AG09309 (cell line): ENCODE results near the gene POTEF.
"Not testable (repeated sequence)": the region's sequence is repeated elsewhere in the genome, so short reads cannot be mapped to it uniquely, and the experiment has no call there.

ENCODE experiments used
- DNase-seq: peaks from one replicate; pipeline ENCODE4 v3.0.0-alpha.2; 2010; ENCODE audit warnings: low read depth
- H3K4me3 ChIP-seq: 2 replicates; pipeline ENCODE4 v1.5.1; 2011; ENCODE audit warnings: mild to moderate bottlenecking, low read depth, low read length, moderate library complexity; ENCODE audit not compliant: control insufficient read depth
- TF ChIP-seq, protein P1 (sequence below): IDR thresholded peaks from 2 replicates; pipeline ENCODE4 v1.5.1; 2011; ENCODE audit warnings: mild to moderate bottlenecking, low read depth, low read length, inconsistent platforms; ENCODE audit not compliant: insufficient read depth, control insufficient read depth; ENCODE audit errors: missing control alignments

POTEF gene

GRCh38 chr2:130138841-130139251 lies 9.8 kb upstream of the POTEF start:
- not testable (repeated sequence) for DNase-seq, H3K4me3 ChIP-seq

GRCh38 chr2:130138326-130138725 lies 9.3 kb upstream of the POTEF start:
- DNase-seq, H3K4me3 ChIP-seq: not testable (repeated sequence)

DNA sequence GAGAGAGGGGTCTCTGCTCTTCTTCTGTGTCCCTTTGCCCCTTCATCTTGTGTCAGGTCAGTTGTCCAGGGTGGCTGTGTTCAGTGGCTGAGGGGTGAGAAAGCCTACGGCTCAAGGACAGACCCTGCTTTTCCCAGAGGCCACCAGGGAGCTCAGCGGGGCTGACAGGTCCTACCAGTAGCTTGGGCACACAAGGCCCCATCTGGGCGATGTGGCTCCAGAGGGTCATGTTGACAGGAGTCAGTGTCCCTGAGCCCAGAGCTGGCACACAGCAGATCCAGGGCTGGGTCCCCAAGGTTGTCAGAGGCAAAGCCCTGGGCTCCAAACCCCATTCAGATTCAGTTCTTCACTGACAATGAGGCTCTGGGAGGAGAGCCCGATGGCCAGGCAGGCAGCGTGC lies 8.1 kb upstream of the POTEF start:
- DNase-seq, H3K4me3 ChIP-seq: not testable (repeated sequence)

GRCh38 chr2:130136546-130136945 lies 7.5 kb upstream of the POTEF start:
- not testable (repeated sequence) for H3K4me3 ChIP-seq, DNase-seq

DNA sequence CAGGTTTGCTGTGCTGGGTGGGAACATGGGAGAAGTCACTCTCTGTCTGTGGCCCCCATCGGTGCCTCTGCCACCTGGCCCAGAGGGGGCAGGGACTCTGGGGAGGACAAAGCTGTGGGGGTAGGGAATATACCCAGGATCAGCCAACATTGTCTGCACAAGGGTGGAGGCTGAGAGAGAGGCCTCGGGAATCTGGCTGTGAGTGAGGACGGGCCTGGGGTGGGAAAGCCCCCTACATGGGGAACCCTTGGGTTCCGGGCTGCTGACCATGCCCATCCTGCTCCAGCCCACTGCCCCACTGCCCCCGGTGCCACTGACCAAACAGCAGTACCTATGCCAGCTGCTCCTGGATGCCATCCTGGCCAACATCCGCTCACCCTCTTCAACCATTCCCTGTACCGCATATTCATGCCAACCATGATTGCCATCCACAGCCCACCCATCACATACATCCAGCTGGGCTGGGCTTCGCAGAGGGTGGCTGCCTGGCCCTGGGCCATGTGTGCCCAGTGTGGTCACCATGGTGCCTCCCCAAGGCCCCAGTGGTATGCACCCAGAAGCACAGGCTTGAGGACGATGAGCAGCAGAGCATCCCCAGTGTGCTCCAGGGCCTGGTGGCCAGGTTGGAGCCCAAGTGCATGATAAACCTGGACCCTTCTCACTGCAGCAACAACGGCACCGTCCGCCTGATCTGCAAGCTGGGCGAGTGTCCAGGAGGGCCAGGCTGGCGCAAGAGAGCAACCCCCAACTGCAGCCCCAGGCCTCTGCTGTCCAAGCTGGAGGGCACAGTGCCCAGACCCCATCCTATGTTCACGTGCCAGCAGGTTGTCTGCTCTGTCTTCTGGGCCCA lies 6.9 kb upstream of the POTEF start:
- no peak overlapping the region for H3K4me3 ChIP-seq
- DNase-seq: no peak
- TF ChIP-seq, protein P1, sequence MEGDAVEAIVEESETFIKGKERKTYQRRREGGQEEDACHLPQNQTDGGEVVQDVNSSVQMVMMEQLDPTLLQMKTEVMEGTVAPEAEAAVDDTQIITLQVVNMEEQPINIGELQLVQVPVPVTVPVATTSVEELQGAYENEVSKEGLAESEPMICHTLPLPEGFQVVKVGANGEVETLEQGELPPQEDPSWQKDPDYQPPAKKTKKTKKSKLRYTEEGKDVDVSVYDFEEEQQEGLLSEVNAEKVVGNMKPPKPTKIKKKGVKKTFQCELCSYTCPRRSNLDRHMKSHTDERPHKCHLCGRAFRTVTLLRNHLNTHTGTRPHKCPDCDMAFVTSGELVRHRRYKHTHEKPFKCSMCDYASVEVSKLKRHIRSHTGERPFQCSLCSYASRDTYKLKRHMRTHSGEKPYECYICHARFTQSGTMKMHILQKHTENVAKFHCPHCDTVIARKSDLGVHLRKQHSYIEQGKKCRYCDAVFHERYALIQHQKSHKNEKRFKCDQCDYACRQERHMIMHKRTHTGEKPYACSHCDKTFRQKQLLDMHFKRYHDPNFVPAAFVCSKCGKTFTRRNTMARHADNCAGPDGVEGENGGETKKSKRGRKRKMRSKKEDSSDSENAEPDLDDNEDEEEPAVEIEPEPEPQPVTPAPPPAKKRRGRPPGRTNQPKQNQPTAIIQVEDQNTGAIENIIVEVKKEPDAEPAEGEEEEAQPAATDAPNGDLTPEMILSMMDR: no peak

- not testable (repeated sequence) for H3K4me3 ChIP-seq, DNase-seq
Measured at GRCh38 chr2:130128464-130128863, 558 bp downstream of the POTEF start.

DNA sequence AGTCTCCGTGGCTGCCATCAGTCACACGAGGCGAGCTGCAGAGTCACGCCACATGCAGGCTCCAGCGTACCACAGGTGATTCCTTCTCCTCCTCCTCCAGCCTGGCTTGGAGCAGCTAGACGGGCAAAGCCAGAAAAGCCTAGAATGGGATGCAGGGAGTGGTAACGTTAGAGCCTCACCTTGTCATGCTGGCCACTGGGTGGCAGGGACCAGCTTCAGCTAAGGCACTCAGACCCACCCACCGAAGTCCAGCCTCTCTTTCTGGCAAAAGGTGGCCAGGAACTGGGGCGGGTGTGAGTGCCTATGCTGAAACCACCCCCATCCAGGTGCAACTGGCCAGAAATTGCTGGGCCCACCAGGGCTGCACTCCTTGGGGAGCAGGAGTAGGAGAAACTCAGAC lies 1.3 kb downstream of the POTEF start:
- DNase-seq, H3K4me3 ChIP-seq: not testable (repeated sequence)

- not testable (repeated sequence) for DNase-seq, H3K4me3 ChIP-seq
Measured at GRCh38 chr2:130120924-130121323, 8.1 kb downstream of the POTEF start.

- not testable (repeated sequence) for DNase-seq, H3K4me3 ChIP-seq
Measured at GRCh38 chr2:130102597-130103363, 26.2 kb downstream of the POTEF start.

DNA sequence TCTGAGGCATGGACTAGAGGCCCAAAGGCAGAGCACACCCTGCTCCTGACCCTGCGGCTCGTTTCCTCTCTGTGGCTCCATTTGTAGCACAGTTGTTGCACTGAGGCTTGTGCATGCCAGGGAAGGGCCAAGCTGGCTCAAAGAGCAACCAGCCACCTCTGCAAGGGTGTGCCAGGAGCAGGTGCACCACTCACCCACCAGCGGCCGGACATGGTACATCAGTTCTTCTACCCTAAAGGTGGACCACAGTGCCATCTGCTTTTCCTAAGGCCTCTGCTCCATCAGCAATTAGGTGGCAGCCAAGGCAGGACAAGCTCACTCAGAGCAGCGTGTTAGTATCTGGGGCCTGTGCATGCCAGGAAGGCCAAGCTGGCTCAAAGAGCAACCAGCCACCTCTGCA lies 66.4 kb downstream of the POTEF start:
- not testable (repeated sequence) for H3K4me3 ChIP-seq, DNase-seq

- H3K4me3 ChIP-seq, DNase-seq: not testable (repeated sequence)
Measured at GRCh38 chr2:130059982-130060381, 69.0 kb downstream of the POTEF start.

DNA sequence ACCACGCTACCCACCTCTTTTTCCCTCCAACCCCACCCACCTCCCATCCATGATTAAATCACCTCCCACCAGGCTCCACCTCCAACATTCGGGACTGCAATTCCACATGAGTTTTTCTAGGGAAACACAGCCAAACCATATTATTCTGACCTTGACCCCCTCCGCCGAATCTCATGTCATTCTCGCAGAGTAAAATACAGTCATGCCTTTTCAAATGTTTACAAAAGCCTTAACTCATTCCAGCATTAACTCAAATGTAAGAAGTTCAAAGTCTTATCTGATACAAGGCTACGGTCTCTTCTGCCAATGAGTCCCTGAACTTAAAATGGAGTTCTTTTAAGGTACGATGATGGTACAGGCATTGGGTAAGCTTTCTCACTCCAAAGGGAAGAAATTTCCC lies 72.7 kb downstream of the POTEF start:
- not testable (repeated sequence) for H3K4me3 ChIP-seq, DNase-seq

DNA sequence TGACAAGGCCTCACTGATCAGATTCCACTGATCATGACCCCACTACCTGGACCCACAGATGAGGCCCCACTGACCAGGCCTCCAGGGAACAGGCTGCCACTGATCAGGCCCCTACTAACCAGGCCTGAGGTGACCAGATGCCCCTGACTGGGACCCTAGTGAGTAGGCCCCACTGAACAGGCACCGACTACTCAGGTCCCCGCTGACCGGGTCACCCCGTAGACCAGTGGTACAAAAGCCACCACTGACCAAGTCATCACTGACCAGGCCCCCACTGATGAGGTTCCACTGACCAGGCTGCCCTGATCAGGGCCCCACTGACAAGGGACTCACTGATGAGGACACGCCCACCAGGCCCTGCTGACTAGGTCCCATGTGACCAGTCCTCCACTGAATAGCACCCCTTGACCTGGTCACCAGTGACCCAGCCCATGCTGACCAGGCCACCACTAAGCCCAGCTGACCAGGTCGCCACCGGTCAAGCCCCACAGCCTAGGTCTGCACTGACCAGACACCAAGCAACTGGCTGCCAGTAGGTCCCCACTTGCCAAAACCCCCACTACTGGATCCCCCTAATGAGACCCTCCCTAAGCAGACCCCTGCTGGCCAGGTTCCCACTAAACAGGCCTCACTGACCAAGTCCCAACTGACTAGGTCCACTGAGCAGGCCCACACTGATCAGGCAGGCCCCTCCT lies 75.7 kb downstream of the POTEF start:
- H3K4me3 ChIP-seq, DNase-seq: not testable (repeated sequence)

- not testable (repeated sequence) for DNase-seq, H3K4me3 ChIP-seq
Measured at GRCh38 chr2:130052376-130052775, 76.6 kb downstream of the POTEF start.

DNA sequence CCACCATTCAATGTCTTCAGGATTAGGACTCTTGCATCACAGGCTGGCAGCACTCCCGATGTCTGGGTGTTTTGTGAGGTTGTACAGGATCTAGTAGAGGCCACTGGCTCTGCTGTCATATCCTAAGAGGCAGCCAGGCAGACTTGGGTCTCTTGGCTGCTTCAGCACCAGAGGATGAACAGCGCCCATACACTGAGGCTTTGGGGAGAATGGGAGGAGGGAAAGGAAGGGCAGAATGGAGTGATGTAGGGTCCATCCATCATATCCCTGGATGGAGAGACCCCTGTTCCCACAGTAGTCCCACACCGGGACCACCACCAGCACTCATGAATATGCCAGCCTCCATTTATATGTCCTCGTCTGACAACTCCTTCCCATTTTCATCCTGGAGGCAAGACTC lies 80.6 kb downstream of the POTEF start:
- H3K4me3 ChIP-seq, DNase-seq: not testable (repeated sequence)

- DNase-seq, H3K4me3 ChIP-seq: not testable (repeated sequence)
Measured at GRCh38 chr2:130038265-130038603, 90.8 kb downstream of the POTEF start.

DNA sequence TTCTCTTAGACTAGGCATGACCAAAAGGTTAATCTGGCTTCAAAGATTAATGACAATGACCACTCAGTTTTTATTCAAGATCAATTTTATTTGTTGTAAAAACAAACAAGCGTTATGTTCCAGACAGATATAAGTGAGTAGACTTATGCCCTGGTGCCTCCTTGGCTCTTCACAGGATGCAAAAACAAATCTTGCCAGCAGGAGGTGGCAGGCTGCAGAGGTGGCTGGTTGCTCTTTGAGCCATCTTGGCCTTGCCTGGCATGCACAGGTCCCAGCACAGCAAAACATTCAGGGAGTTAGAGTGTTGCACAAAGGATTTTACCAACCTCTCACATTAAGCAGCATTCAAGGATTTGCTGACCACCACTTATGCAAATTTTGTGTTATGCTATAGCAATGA lies 103.1 kb downstream of the POTEF start:
- DNase-seq: not testable (repeated sequence)

More for the DNA sequence above, 103.1 kb downstream of the POTEF start:
- not testable (repeated sequence) for H3K4me3 ChIP-seq
